Caki2 (cell line): ENCODE data around the gene FGF21. TPM values are rescaled to one million over a fixed set of nuclear protein-coding genes. Genes with fewer than 3 reads are reported as not detected.
"Not testable (repeated sequence)": the region's sequence is repeated elsewhere in the genome, so short reads cannot be mapped to it uniquely, and the experiment has no call there.

Source experiments
- DNase-seq: peaks from one replicate; pipeline ENCODE4 v3.0.0-alpha.2; 2015; ENCODE audit warnings: low read depth
- in situ Hi-C: cut with HindIII; loops from 2 replicates; pipeline ENCODE4 v1.10.0; 2016; ENCODE audit warnings: low sequenced_read_pairs, low pct_unique_long_range_greater_than_20kb, mixed read lengths
- total RNA-seq: library from RNA; depleted of rRNA; stranded (reverse); fragments of >200 nt; shearing (Covaris generic); gene quantifications from 2 replicates; pipeline ENCODE4 v1.2.3, GENCODE V29; 2014; ENCODE audit warnings: low replicate concordance

FGF21 gene
- total RNA-seq, 1 experiment from 2014 or later = not detected

GRCh38 chr19:48746738-48747575 lies 8.4 kb upstream of the FGF21 start, which contains the start of gene IZUMO1:
Gene IZUMO1, minus strand, starts transcription at chr19:48746909. Its CDS starts 1,050 bp downstream, at chr19:48745859.
- in situ Hi-C loops = no loop called here
- DNase-seq = peak; percentile 95

GRCh38 chr19:48749571-48750198 lies 5.6 kb upstream of the FGF21 start:
- in situ Hi-C loops = no loop called here

GRCh38 chr19:48750351-48750750 lies 5.0 kb upstream of the FGF21 start:
- in situ Hi-C loops = no loop called here
- no peak for DNase-seq

More at GRCh38 chr19:48749571-48750198, 5.6 kb upstream of the FGF21 start:
- DNase-seq = no peak

GRCh38 chr19:48750771-48751504 lies 4.4 kb upstream of the FGF21 start:
- in situ Hi-C loops = no loop called here
- DNase-seq = no peak

- in situ Hi-C loops = no loop called here
- DNase-seq = no peak
These were observed 3.4 kb upstream of the FGF21 start for GRCh38 chr19:48751845-48752495.

- in situ Hi-C loops = no loop called here
- DNase-seq = peak; percentile 65
These were observed 2.6 kb upstream of the FGF21 start, which contains the start of gene FUT1 for GRCh38 chr19:48752496-48753365. Gene FUT1, minus strand, starts transcription at chr19:48752641. Its CDS starts 1,360 bp downstream, at chr19:48751281.

GRCh38 chr19:48755787-48756186 lies 463 bp downstream of the FGF21 start:
- no peak for DNase-seq
- in situ Hi-C loops = no loop called here

GRCh38 chr19:48756212-48756611 lies 888 bp downstream of the FGF21 start:
- no peak for DNase-seq
- in situ Hi-C loops = no loop called here

- no peak for DNase-seq
These were observed 1.4 kb downstream of the FGF21 start for GRCh38 chr19:48756686-48757085.

GRCh38 chr19:48757089-48757675 lies 1.9 kb downstream of the FGF21 start:
- in situ Hi-C loops = no loop called here
- no peak for DNase-seq

More at GRCh38 chr19:48756686-48757085, 1.4 kb downstream of the FGF21 start:
- in situ Hi-C loops = no loop called here

- in situ Hi-C loops = no loop called here
- no peak for DNase-seq
These were observed 2.4 kb downstream of the FGF21 start for GRCh38 chr19:48757741-48758144.

- in situ Hi-C loops = no loop called here
- DNase-seq = no peak
These were observed 5.3 kb downstream of the FGF21 start for GRCh38 chr19:48760504-48761205.

GRCh38 chr19:48765816-48766215 lies 10.5 kb downstream of the FGF21 start:
- DNase-seq, in situ Hi-C loops: not testable (repeated sequence)

GRCh38 chr19:48768171-48768753 lies 12.9 kb downstream of the FGF21 start:
- DNase-seq, in situ Hi-C loops: not testable (repeated sequence)

GRCh38 chr19:48768994-48769713 lies 13.8 kb downstream of the FGF21 start:
- no peak for DNase-seq
- in situ Hi-C loops = no loop called here

GRCh38 chr19:48770266-48770665 lies 14.9 kb downstream of the FGF21 start:
- in situ Hi-C loops = no loop called here
- peak; percentile 68 for DNase-seq
